Smooth muscle cell (in vitro differentiated cells): Measurements from ENCODE around the gene IQSEC1. TPM values are rescaled to one million over a fixed set of nuclear protein-coding genes. Genes with fewer than 3 reads are reported as not detected.

ENCODE experiments used
- DNase-seq: peaks from one replicate; lab custom pipeline; 2025; ENCODE audit not compliant: unreplicated experiment; lab: John Stamatoyannopoulos, UW
- H2AFZ ChIP-seq: fragments of 200-600 bp; sonication (generic); 2 replicates; pipeline ENCODE4 v1.6.0; 2016; ENCODE audit warnings: antibody characterized with exemption, low read depth, mild to moderate bottlenecking
- H3F3A ChIP-seq: fragments of 200-600 bp; sonication (generic); 2 replicates; pipeline ENCODE4 v1.6.0; 2017; ENCODE audit warnings: antibody characterized with exemption, low read depth
- H3K27ac ChIP-seq: fragments of 200-600 bp; sonication (generic); 2 replicates; pipeline ENCODE4 v1.5.1; 2016; ENCODE audit warnings: low read depth, mild to moderate bottlenecking
- H3K27me3 ChIP-seq: fragments of 200-600 bp; sonication (generic); 2 replicates; pipeline ENCODE4 v1.6.1; 2016; ENCODE audit warnings: low read depth, mild to moderate bottlenecking
- H3K36me3 ChIP-seq: fragments of 200-600 bp; sonication (generic); 2 replicates; pipeline ENCODE4 v1.5.1; 2016; ENCODE audit warnings: low read depth
- H3K4me1 ChIP-seq: fragments of 200-600 bp; sonication (generic); 2 replicates; pipeline ENCODE4 v1.5.1; 2016; ENCODE audit warnings: low read depth
- H3K4me2 ChIP-seq: fragments of 200-600 bp; sonication (generic); 2 replicates; pipeline ENCODE4 v1.6.0; 2016; ENCODE audit warnings: mild to moderate bottlenecking
- H3K4me3 ChIP-seq: fragments of 200-600 bp; sonication (generic); 2 replicates; pipeline ENCODE4 v1.5.1; 2016; ENCODE audit warnings: mild to moderate bottlenecking
- H3K79me2 ChIP-seq: fragments of 200-600 bp; sonication (generic); 2 replicates; pipeline ENCODE4 v1.6.0; 2016; ENCODE audit warnings: low read depth, mild to moderate bottlenecking
- H3K9ac ChIP-seq: fragments of 200-600 bp; sonication (generic); 2 replicates; pipeline ENCODE4 v1.6.0; 2016; ENCODE audit warnings: low read depth
- H3K9me3 ChIP-seq: fragments of 200-600 bp; sonication (generic); replicated peaks from 2 replicates; pipeline ENCODE4 v1.5.1; 2016; ENCODE audit warnings: low read depth
- H4K20me1 ChIP-seq: fragments of 200-600 bp; sonication (generic); 2 replicates; pipeline ENCODE4 v1.6.0; 2016; ENCODE audit warnings: low read depth
- CTCF ChIP-seq: fragments of 200-600 bp; sonication (generic); IDR thresholded peaks from 2 replicates; pipeline ENCODE4 v1.5.1; 2017; ENCODE audit warnings: borderline replicate concordance, mild to moderate bottlenecking, antibody characterized with exemption; ENCODE audit not compliant: insufficient read depth, poor library complexity, severe bottlenecking
- WGBS: methylation state at CpG from one replicate; pipeline ENCODE4 v1.1.7; 2016; ENCODE audit warnings: low lambda C conversion rate; 5-methylcytosine and 5-hydroxymethylcytosine counted together
- polyA plus RNA-seq: library from polyadenylated mRNA; unstranded; fragments of >200 nt; fragmentation: Nextera tagmentation; extraction: Ambion mirVana; gene quantifications from 2 replicates; pipeline ENCODE4 v1.2.1, GENCODE V29; 2016
- total RNA-seq: library from RNA; depleted of rRNA; stranded (reverse); fragments of >200 nt; gene quantifications from 2 replicates; pipeline ENCODE4 v1.2.3, GENCODE V29; 2014

Gene IQSEC1
- total and polyA plus RNA-seq, 2 experiments from 2014 or later, result 18.9 to 19.8 TPM

- peaks cover 78% of the 10 kb centered on the region for H3K79me2 ChIP-seq
- H3F3A ChIP-seq, result no peaks in the 10 kb centered on the region
- no peak overlapping the region for H3K4me3 ChIP-seq
- no peak for TF ChIP-seq CTCF
- no peak for DNase-seq
- no peak overlapping the region for H3K27ac ChIP-seq
- no peak overlapping the region for H3K4me2 ChIP-seq
- H3K4me1 ChIP-seq, result peaks cover 7% of the 10 kb centered on the region
- peaks cover 99% of the 10 kb centered on the region for H4K20me1 ChIP-seq
- no peaks in the 10 kb centered on the region for H3K36me3 ChIP-seq
- H3K27me3 ChIP-seq, result no peaks in the 10 kb centered on the region
- no peak overlapping the region for H2AFZ ChIP-seq
- no peaks in the 10 kb centered on the region for H3K9me3 ChIP-seq
- no peak overlapping the region for H3K9ac ChIP-seq
- WGBS, result 97% methylated on average over 14 of the region's 14 CpGs
Observed at GRCh38 chr3:12955651-12956315, 117.4 kb downstream of the IQSEC1 start.

- Histone ChIP-seq H3K9ac (no peak overlapping the region), H3K4me1 (no peaks in the 10 kb centered on the region), H3K4me2 (no peak overlapping the region), H3K4me3 (no peak overlapping the region), H3K79me2 (peaks cover 73% of the 10 kb centered on the region), H3K9me3 (no peaks in the 10 kb centered on the region), H2AFZ (no peak overlapping the region), H4K20me1 (peaks cover 96% of the 10 kb centered on the region), H3K27ac (no peak overlapping the region), H3K36me3 (no peaks in the 10 kb centered on the region), H3F3A (no peaks in the 10 kb centered on the region), H3K27me3 (no peaks in the 10 kb centered on the region)
- no peak for DNase-seq
- 86% methylated on average over 13 of the region's 14 CpGs for WGBS
- TF ChIP-seq CTCF, result no peak
Observed at GRCh38 chr3:12954891-12955650, 118.2 kb downstream of the IQSEC1 start.

- H3K27ac ChIP-seq, result no peak overlapping the region
- no peak overlapping the region for H3K4me3 ChIP-seq
- no peaks in the 10 kb centered on the region for H3K36me3 ChIP-seq
- H2AFZ ChIP-seq, result no peak overlapping the region
- no peaks in the 10 kb centered on the region for H3K27me3 ChIP-seq
- WGBS, result 90% methylated on average over 5 of the region's 6 CpGs
- H3K79me2 ChIP-seq, result peaks cover 65% of the 10 kb centered on the region
- no peak overlapping the region for H3K4me2 ChIP-seq
- H3F3A ChIP-seq, result no peaks in the 10 kb centered on the region
- peaks cover 96% of the 10 kb centered on the region for H4K20me1 ChIP-seq
- H3K9ac ChIP-seq, result no peak overlapping the region
- no peak for TF ChIP-seq CTCF
- H3K4me1 ChIP-seq, result no peaks in the 10 kb centered on the region
- H3K9me3 ChIP-seq, result no peaks in the 10 kb centered on the region
- DNase-seq, result no peak
Observed at GRCh38 chr3:12954180-12954579, 119.0 kb downstream of the IQSEC1 start.
